Thoracic aorta (tissue), 2 donors: ENCODE data around the gene HRNR. TPM values are rescaled to one million over a fixed set of nuclear protein-coding genes. Genes with fewer than 3 reads are reported as not detected.
A peak's percentile ranks its signal among the peaks of the same experiment; 100 is the strongest.

Experiments
- ATAC-seq: fragments of 150-250 bp; one replicate; pipeline ENCODE4 v1.8.0; 2017; ENCODE audit warnings: low read depth; ENCODE audit not compliant: insufficient number of reproducible peaks, low FRiP score
- DNase-seq: peaks from one replicate; pipeline ENCODE4 v3.0.0-alpha.2; 2020; ENCODE audit warnings: low spot score
- H3K27ac ChIP-seq, 2 donors: fragments of 200-600 bp; sonication (generic); 1 replicate in 1 of 2; 2 replicates in 1 of 2; pipeline ENCODE4 v1.5.1; 2016; ENCODE audit warnings: mild to moderate bottlenecking in 2 of 2, moderate library complexity in 2 of 2
- H3K27me3 ChIP-seq: fragments of 200-600 bp; sonication (generic); replicated peaks from 2 replicates; pipeline ENCODE4 v1.6.0; 2016; ENCODE audit warnings: mild to moderate bottlenecking; ENCODE audit not compliant: insufficient read depth
- H3K36me3 ChIP-seq: fragments of 200-600 bp; sonication (generic); one replicate; pipeline ENCODE4 v1.5.1; 2016
- H3K4me1 ChIP-seq, 2 donors: fragments of 200-600 bp; sonication (generic); 1 replicate in 1 of 2; 2 replicates in 1 of 2; pipeline versions ENCODE4 v1.5.1 to v1.6.0; 2016; ENCODE audit warnings: low read depth in 2 of 2, mild to moderate bottlenecking in 1 of 2; ENCODE audit not compliant: control insufficient read depth in 1 of 2
- H3K4me3 ChIP-seq: fragments of 200-600 bp; sonication (generic); 2 replicates; pipeline ENCODE4 v1.5.1; 2016; ENCODE audit warnings: mild to moderate bottlenecking
- H3K9me3 ChIP-seq: fragments of 200-600 bp; sonication (generic); 2 replicates; pipeline ENCODE4 v1.5.1; 2016
- CTCF ChIP-seq: fragments of 200-600 bp; sonication (generic); IDR thresholded peaks from one replicate; pipeline ENCODE4 v1.5.1; 2019; ENCODE audit warnings: antibody characterized with exemption
- total RNA-seq, 2 donors: library from RNA; depleted of rRNA; stranded (reverse); fragments of >200 nt; gene quantifications; one replicate each; pipeline versions ENCODE4 v1.1.0 to v1.2.3, GENCODE V29; 2016

Gene HRNR
- total RNA-seq, 2 donors from 2014 or later = not detected

GRCh38 chr1:152186556-152187285 lies 37.3 kb downstream of the HRNR start:
- no peak for ATAC-seq
- H3K9me3 ChIP-seq = no peaks in the 10 kb centered on the region

GRCh38 chr1:152185544-152186391 lies 38.2 kb downstream of the HRNR start:
- H3K36me3 ChIP-seq = no peaks in the 10 kb centered on the region
- H3K9me3 ChIP-seq = no peaks in the 10 kb centered on the region
- H3K4me3 ChIP-seq = no peak overlapping the region
- peaks cover 0 to 33% of the 10 kb centered on the region in 2 donors for H3K4me1 ChIP-seq
- no peak overlapping the region for H3K27ac ChIP-seq
- DNase-seq = no peak
- peak; percentile 86 for TF ChIP-seq CTCF
- no peaks in the 10 kb centered on the region for H3K27me3 ChIP-seq
- ATAC-seq = peak; percentile 45

More at GRCh38 chr1:152186556-152187285, 37.3 kb downstream of the HRNR start:
- H3K4me3 ChIP-seq = no peak overlapping the region
- no peak for DNase-seq
- H3K4me1 ChIP-seq = peaks cover 0 to 33% of the 10 kb centered on the region in 2 donors
- no peak overlapping the region for H3K27ac ChIP-seq
- TF ChIP-seq CTCF = no peak
- no peaks in the 10 kb centered on the region for H3K27me3 ChIP-seq
- no peaks in the 10 kb centered on the region for H3K36me3 ChIP-seq

- H3K27me3 ChIP-seq = no peaks in the 10 kb centered on the region
- H3K4me1 ChIP-seq = peaks cover 0 to 33% of the 10 kb centered on the region in 2 donors
- TF ChIP-seq CTCF = no peak
- ATAC-seq = no peak
- DNase-seq = no peak
- no peak overlapping the region for H3K27ac ChIP-seq
- H3K9me3 ChIP-seq = no peaks in the 10 kb centered on the region
- no peak overlapping the region for H3K4me3 ChIP-seq
- no peaks in the 10 kb centered on the region for H3K36me3 ChIP-seq
Measured at GRCh38 chr1:152182944-152183361, 41.0 kb downstream of the HRNR start.

GRCh38 chr1:152182431-152182830 lies 41.6 kb downstream of the HRNR start:
- Histone ChIP-seq H3K9me3 (no peaks in the 10 kb centered on the region), H3K4me3 (no peak overlapping the region), H3K27me3 (no peaks in the 10 kb centered on the region), H3K36me3 (no peaks in the 10 kb centered on the region), H3K4me1 (peaks cover 0 to 33% of the 10 kb centered on the region in 2 donors), H3K27ac (peak overlapping the region in 1 of 2 donors; percentile 3)
- peak; percentile 16 for TF ChIP-seq CTCF
- ATAC-seq (no peak), DNase-seq (no peak)

- Histone ChIP-seq H3K27me3 (no peaks in the 10 kb centered on the region), H3K36me3 (no peaks in the 10 kb centered on the region), H3K4me1 (peaks cover 0 to 24% of the 10 kb centered on the region in 2 donors), H3K9me3 (no peaks in the 10 kb centered on the region), H3K4me3 (no peak overlapping the region), H3K27ac (no peak overlapping the region)
- no peak for DNase-seq
- ATAC-seq = no peak
- TF ChIP-seq CTCF = no peak
Measured at GRCh38 chr1:152179566-152179965, 44.4 kb downstream of the HRNR start.
